Fibroblast of lung (primary cell): ENCODE data around the gene PRSS22. TPM values are rescaled to one million over a fixed set of nuclear protein-coding genes. Genes with fewer than 3 reads are reported as not detected.

Experiments
- DNase-seq, 2 donors: peaks; one replicate each; pipeline versions ENCODE4 v3.0.0 to v3.0.0-alpha.2; 2010; ENCODE audit warnings: low read depth in 2 of 2
- H2AFZ ChIP-seq: 2 replicates; pipeline ENCODE4 v1.5.1; 2012; ENCODE audit warnings: low read length, control low read depth, inconsistent platforms
- H3K27ac ChIP-seq: 2 replicates; pipeline ENCODE4 v1.5.1; 2011; ENCODE audit warnings: low read length, control low read depth; ENCODE audit not compliant: insufficient read depth
- H3K27me3 ChIP-seq: 2 replicates; pipeline ENCODE4 v1.5.1; 2011; ENCODE audit warnings: mild to moderate bottlenecking, low read length; ENCODE audit not compliant: control insufficient read depth, insufficient read depth
- H3K36me3 ChIP-seq: 2 replicates; pipeline ENCODE4 v1.5.1; 2011; ENCODE audit warnings: low read length; ENCODE audit not compliant: control insufficient read depth, insufficient read depth
- H3K4me1 ChIP-seq: 2 replicates; pipeline ENCODE4 v1.5.1; 2011; ENCODE audit warnings: low read length; ENCODE audit not compliant: control insufficient read depth, insufficient read depth; ENCODE audit errors: extremely low read depth
- H3K4me2 ChIP-seq: 2 replicates; pipeline ENCODE4 v1.5.1; 2011; ENCODE audit warnings: low read length, control low read depth; ENCODE audit not compliant: insufficient read depth; ENCODE audit errors: extremely low read depth
- H3K4me3 ChIP-seq, 4 experiments: fragments of 200-600 bp in 1 of 4; sonication (generic) in 1 of 4; replicated peaks in 1 of 4; 2 replicates each; pipeline ENCODE4 v1.5.1; 2011 to 2016; ENCODE audit warnings: low read length in 4 of 4, low read depth in 3 of 4, mild to moderate bottlenecking in 3 of 4, control low read depth in 2 of 4, inconsistent platforms in 1 of 4, mixed read lengths in 1 of 4; ENCODE audit not compliant: insufficient read depth in 1 of 4; ENCODE audit errors: control extremely low read depth in 1 of 4
- H3K79me2 ChIP-seq: 2 replicates; pipeline ENCODE4 v1.5.1; 2012; ENCODE audit warnings: mild to moderate bottlenecking, low read length, inconsistent platforms; ENCODE audit not compliant: control insufficient read depth, insufficient read depth
- H3K9ac ChIP-seq: 2 replicates; pipeline ENCODE4 v1.5.1; 2011; ENCODE audit warnings: mild to moderate bottlenecking, low read length, control low read depth; ENCODE audit not compliant: insufficient read depth
- H3K9me3 ChIP-seq: 2 replicates; pipeline ENCODE4 v1.5.1; 2012; ENCODE audit warnings: low read depth, low read length; ENCODE audit not compliant: control insufficient read depth, insufficient read depth
- H4K20me1 ChIP-seq: 2 replicates; pipeline ENCODE4 v1.5.1; 2011; ENCODE audit warnings: low read length; ENCODE audit not compliant: control insufficient read depth, insufficient read depth; ENCODE audit errors: extremely low read depth
- EZH2 ChIP-seq: IDR thresholded peaks from 2 replicates; pipeline ENCODE4 v1.5.1; 2012; ENCODE audit warnings: low read length, control low read depth, mild to moderate bottlenecking; ENCODE audit errors: missing control alignments
- polyA plus RNA-seq, 2 donors: library from polyadenylated mRNA; depleted of rRNA in 1 of 2; stranded (reverse) in 1 of 2; unstranded in 1 of 2; fragments of >200 nt; gene quantifications; 2 replicates each; pipeline ENCODE4 v1.2.1, GENCODE V29; 2011 to 2012; ENCODE audit warnings: missing spikeins in 1 of 2
- total RNA-seq: library from RNA; depleted of rRNA; stranded (reverse); fragments of >200 nt; gene quantifications from 2 replicates; pipeline ENCODE4 v1.2.1, GENCODE V29; 2014
- TF ChIP-seq, protein P1 (sequence below), 2 donors: IDR thresholded peaks in 1 of 2; conservative IDR thresholded peaks in 1 of 2; 1 replicate in 1 of 2; 2 replicates in 1 of 2; pipeline ENCODE4 v1.5.1; 2011 to 2012; ENCODE audit warnings: low read length in 2 of 2, control low read depth in 1 of 2, inconsistent platforms in 1 of 2, low read depth in 1 of 2, mild to moderate bottlenecking in 1 of 2

Gene PRSS22
- total and polyA plus RNA-seq, 2 donors (not counting 1 experiment from before 2014, with no cell fraction given): 0.17 TPM; not detected in 1

- H3K36me3 ChIP-seq: peaks cover 10% of the 10 kb centered on the region
- no peaks in the 10 kb centered on the region for H3K9me3 ChIP-seq
- no peak overlapping the region for H2AFZ ChIP-seq
- DNase-seq: no peak
- H3K27ac ChIP-seq: no peak overlapping the region
- H4K20me1 ChIP-seq: no peaks in the 10 kb centered on the region
- no peak overlapping the region for H3K4me3 ChIP-seq
- peaks cover 3% of the 10 kb centered on the region for H3K4me1 ChIP-seq
- no peaks in the 10 kb centered on the region for H3K79me2 ChIP-seq
- no peak overlapping the region for H3K9ac ChIP-seq
- H3K4me2 ChIP-seq: no peak overlapping the region
- TF ChIP-seq, protein P1, sequence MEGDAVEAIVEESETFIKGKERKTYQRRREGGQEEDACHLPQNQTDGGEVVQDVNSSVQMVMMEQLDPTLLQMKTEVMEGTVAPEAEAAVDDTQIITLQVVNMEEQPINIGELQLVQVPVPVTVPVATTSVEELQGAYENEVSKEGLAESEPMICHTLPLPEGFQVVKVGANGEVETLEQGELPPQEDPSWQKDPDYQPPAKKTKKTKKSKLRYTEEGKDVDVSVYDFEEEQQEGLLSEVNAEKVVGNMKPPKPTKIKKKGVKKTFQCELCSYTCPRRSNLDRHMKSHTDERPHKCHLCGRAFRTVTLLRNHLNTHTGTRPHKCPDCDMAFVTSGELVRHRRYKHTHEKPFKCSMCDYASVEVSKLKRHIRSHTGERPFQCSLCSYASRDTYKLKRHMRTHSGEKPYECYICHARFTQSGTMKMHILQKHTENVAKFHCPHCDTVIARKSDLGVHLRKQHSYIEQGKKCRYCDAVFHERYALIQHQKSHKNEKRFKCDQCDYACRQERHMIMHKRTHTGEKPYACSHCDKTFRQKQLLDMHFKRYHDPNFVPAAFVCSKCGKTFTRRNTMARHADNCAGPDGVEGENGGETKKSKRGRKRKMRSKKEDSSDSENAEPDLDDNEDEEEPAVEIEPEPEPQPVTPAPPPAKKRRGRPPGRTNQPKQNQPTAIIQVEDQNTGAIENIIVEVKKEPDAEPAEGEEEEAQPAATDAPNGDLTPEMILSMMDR (conservative IDR thresholded peaks at IDR 0.05 in 1 of 2, IDR thresholded peaks at IDR 0.05 in 1 of 2; ENCODE audit: low read depth in 1 of 2, low read length in 2 of 2): no peak
- TF ChIP-seq EZH2: no peak
- no peaks in the 10 kb centered on the region for H3K27me3 ChIP-seq
These were observed 41.0 kb upstream of the PRSS22 start for GRCh38 chr16:2898831-2899563.

DNA sequence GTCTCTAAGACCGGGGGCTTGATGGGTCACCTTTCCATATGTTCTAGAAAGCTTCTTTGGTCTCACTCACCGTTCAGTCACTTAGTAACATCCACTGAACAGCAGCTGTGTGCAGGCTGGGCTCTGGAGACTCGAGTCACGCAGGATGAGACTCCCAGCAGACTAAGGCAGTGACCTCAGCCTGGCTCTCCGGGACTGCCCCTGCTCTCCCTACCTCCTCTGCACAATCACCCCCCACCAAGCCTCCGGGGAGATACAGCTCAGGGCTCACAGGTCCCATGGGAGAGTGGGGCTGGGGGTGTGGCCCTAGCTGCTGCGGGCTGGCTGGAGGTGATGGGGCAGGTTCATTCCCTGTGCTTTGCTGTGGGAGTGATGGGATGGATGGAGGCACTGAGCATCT is 39.1 kb upstream of the PRSS22 start:
- no peaks in the 10 kb centered on the region for H3K27me3 ChIP-seq
- TF ChIP-seq EZH2: no peak
- TF ChIP-seq, protein P1 (conservative IDR thresholded peaks at IDR 0.05 in 1 of 2, IDR thresholded peaks at IDR 0.05 in 1 of 2; ENCODE audit: low read depth in 1 of 2, low read length in 2 of 2): no peak
- H3K4me2 ChIP-seq: no peak overlapping the region
- no peaks in the 10 kb centered on the region for H3K9me3 ChIP-seq
- no peaks in the 10 kb centered on the region for H3K79me2 ChIP-seq
- H3K4me3 ChIP-seq: no peak overlapping the region
- DNase-seq: no peak
- H3K27ac ChIP-seq: no peak overlapping the region
- no peak overlapping the region for H3K9ac ChIP-seq
- peaks cover 10% of the 10 kb centered on the region for H3K36me3 ChIP-seq
- H3K4me1 ChIP-seq: no peaks in the 10 kb centered on the region
- H4K20me1 ChIP-seq: no peaks in the 10 kb centered on the region
- no peak overlapping the region for H2AFZ ChIP-seq

GRCh38 chr16:2896480-2897010 is 38.6 kb upstream of the PRSS22 start:
- Histone ChIP-seq H3K36me3 (peaks cover 10% of the 10 kb centered on the region), H3K4me3 (no peak overlapping the region), H3K4me1 (no peaks in the 10 kb centered on the region), H3K9ac (no peak overlapping the region), H3K79me2 (no peaks in the 10 kb centered on the region), H4K20me1 (no peaks in the 10 kb centered on the region), H2AFZ (no peak overlapping the region), H3K9me3 (no peaks in the 10 kb centered on the region), H3K4me2 (no peak overlapping the region), H3K27me3 (no peaks in the 10 kb centered on the region), H3K27ac (no peak overlapping the region)
- TF ChIP-seq, protein P1 (conservative IDR thresholded peaks at IDR 0.05 in 1 of 2, IDR thresholded peaks at IDR 0.05 in 1 of 2; ENCODE audit: low read depth in 1 of 2, low read length in 2 of 2): no peak
- TF ChIP-seq EZH2: no peak
- no peak for DNase-seq
